ENCODE data around the gene ZNF236.
"Not testable (repeated sequence)": the region's sequence is repeated elsewhere in the genome, so short reads cannot be mapped to it uniquely, and the experiment has no call there.

- TF ChIP-seq CTCF, POLR2A (IDR thresholded peaks at IDR 0.05): not testable (repeated sequence)
Observed at GRCh38 chr18:76811530-76811929, 10.8 kb upstream of the ZNF236 start.
